Measurements from ENCODE around the gene TFF2. TPM values are rescaled to one million over a fixed set of nuclear protein-coding genes. Genes with fewer than 3 reads are reported as not detected.

The TFF2 gene
- polyA plus RNA-seq, 1 donor (not counting 4 experiments of a cell fraction or from before 2014, with no cell fraction given): not detected

DNA sequence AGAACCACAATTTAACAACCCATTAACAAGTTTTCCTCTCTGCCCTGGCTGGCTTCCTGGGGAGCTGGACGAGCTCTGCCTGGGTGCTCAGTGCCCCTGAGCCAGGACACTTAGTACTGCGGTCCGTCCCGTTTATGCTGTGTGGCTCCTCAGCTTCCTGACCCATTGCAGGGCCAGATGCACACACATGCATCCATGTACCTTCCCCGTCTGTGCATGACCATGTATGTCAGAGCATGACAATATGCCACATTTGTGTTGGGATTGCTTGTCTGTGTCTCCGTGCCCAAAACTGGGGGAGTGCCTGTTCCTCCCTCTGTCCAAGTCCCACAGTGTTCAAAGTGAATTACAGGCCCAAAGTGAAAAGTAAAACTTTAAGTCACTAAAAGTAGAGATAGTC is 25.9 kb downstream of the TFF2 start:
- Histone ChIP-seq H3K27me3 (ENCODE audit: control insufficient read depth, extremely low read depth, insufficient read depth, low read length) (peaks cover 4% of the 10 kb centered on the region), H3K79me2 (ENCODE audit: control insufficient read depth, insufficient read depth, low read length) (no peaks in the 10 kb centered on the region), H3K36me3 (ENCODE audit: control insufficient read depth in 2 of 2, extremely low read depth in 1 of 2, insufficient read depth in 2 of 2, low read length in 2 of 2) (no peaks in the 10 kb centered on the region), H3K27ac (ENCODE audit: control insufficient read depth, insufficient read depth, low read length) (no peak overlapping the region), H3K9ac (ENCODE audit: control insufficient read depth, extremely low read depth, insufficient read depth, low read length) (no peak overlapping the region), H3K4me1 (ENCODE audit: control insufficient read depth, extremely low read depth, insufficient read depth, low read length) (no peaks in the 10 kb centered on the region), H3K4me3 (ENCODE audit: control insufficient read depth in 2 of 3, extremely low read depth in 1 of 3, insufficient read depth in 2 of 3, low read depth in 1 of 3, low read length in 3 of 3) (no peak overlapping the region), H4K20me1 (ENCODE audit: control insufficient read depth, extremely low read depth, insufficient read depth, low read length) (no peaks in the 10 kb centered on the region), H2AFZ (ENCODE audit: control insufficient read depth, low read length) (no peak overlapping the region), H3K4me2 (ENCODE audit: control insufficient read depth, extremely low read depth, insufficient read depth, low read depth, low read length) (no peak overlapping the region), H3K9me3 (ENCODE audit: control insufficient read depth, low read depth, low read length) (no peaks in the 10 kb centered on the region), H3K9me1 (ENCODE audit: control insufficient read depth, extremely low read depth, insufficient read depth, low read length) (no peaks in the 10 kb centered on the region)
- dilution Hi-C loops (cut with MboI; ENCODE audit: extremely low pct_ligation_motif_present, low sequenced_read_pairs): no loop called here
- DNase-seq (ENCODE audit: low read depth, low spot score) (no peak), FAIRE-seq (no peak)
- no peak for TF ChIP-seq EZH2 (IDR thresholded peaks at IDR 0.05; ENCODE audit: low read length)
- TF ChIP-seq, protein P1, sequence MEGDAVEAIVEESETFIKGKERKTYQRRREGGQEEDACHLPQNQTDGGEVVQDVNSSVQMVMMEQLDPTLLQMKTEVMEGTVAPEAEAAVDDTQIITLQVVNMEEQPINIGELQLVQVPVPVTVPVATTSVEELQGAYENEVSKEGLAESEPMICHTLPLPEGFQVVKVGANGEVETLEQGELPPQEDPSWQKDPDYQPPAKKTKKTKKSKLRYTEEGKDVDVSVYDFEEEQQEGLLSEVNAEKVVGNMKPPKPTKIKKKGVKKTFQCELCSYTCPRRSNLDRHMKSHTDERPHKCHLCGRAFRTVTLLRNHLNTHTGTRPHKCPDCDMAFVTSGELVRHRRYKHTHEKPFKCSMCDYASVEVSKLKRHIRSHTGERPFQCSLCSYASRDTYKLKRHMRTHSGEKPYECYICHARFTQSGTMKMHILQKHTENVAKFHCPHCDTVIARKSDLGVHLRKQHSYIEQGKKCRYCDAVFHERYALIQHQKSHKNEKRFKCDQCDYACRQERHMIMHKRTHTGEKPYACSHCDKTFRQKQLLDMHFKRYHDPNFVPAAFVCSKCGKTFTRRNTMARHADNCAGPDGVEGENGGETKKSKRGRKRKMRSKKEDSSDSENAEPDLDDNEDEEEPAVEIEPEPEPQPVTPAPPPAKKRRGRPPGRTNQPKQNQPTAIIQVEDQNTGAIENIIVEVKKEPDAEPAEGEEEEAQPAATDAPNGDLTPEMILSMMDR (optimal IDR thresholded peaks at IDR 0.05 in 1 of 3, IDR thresholded peaks at IDR 0.05 in 1 of 3, conservative IDR thresholded peaks at IDR 0.05 in 1 of 3; ENCODE audit: extremely low read depth in 1 of 3, insufficient read depth in 2 of 3, low read length in 3 of 3): no peak

DNA sequence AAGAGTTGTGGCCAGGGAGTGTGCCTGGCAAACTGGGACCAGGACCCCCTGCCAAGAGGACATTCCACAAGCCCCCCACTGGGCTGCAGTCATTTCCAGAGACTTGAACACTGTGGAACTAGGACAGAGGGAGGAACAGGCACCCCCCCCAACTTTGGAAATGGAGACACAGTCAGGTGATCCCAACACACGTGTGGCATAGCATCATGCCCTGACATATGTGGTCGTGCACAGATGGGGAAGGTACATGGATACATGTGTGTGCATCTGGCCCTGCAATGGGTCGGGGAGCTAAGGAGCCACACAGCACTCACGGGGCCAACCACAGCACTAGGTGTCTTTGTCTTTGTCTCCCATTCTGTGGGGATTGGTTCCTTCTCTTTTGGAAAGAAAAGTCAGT is 28.9 kb downstream of the TFF2 start:
- no peak for TF ChIP-seq EZH2 (IDR thresholded peaks at IDR 0.05; ENCODE audit: low read length)
- TF ChIP-seq, protein P1 (optimal IDR thresholded peaks at IDR 0.05 in 1 of 3, IDR thresholded peaks at IDR 0.05 in 1 of 3, conservative IDR thresholded peaks at IDR 0.05 in 1 of 3; ENCODE audit: extremely low read depth in 1 of 3, insufficient read depth in 2 of 3, low read length in 3 of 3): no peak
- no peak overlapping the region for H2AFZ ChIP-seq (ENCODE audit: control insufficient read depth, low read length)
- DNase-seq (ENCODE audit: low read depth, low spot score) (no peak), FAIRE-seq (no peak)
- H3K4me1 ChIP-seq (ENCODE audit: control insufficient read depth, extremely low read depth, insufficient read depth, low read length): no peaks in the 10 kb centered on the region
- H3K27ac ChIP-seq (ENCODE audit: control insufficient read depth, insufficient read depth, low read length): no peak overlapping the region
- H3K4me2 ChIP-seq (ENCODE audit: control insufficient read depth, extremely low read depth, insufficient read depth, low read depth, low read length): no peak overlapping the region
- no peak overlapping the region for H3K4me3 ChIP-seq (ENCODE audit: control insufficient read depth in 2 of 3, extremely low read depth in 1 of 3, insufficient read depth in 2 of 3, low read depth in 1 of 3, low read length in 3 of 3)
- H3K9me3 ChIP-seq (ENCODE audit: control insufficient read depth, low read depth, low read length): no peaks in the 10 kb centered on the region
- H3K27me3 ChIP-seq (ENCODE audit: control insufficient read depth, extremely low read depth, insufficient read depth, low read length): peaks cover 8% of the 10 kb centered on the region
- no peaks in the 10 kb centered on the region for H3K36me3 ChIP-seq (ENCODE audit: control insufficient read depth in 2 of 2, extremely low read depth in 1 of 2, insufficient read depth in 2 of 2, low read length in 2 of 2)
- no peaks in the 10 kb centered on the region for H3K79me2 ChIP-seq (ENCODE audit: control insufficient read depth, insufficient read depth, low read length)
- no peaks in the 10 kb centered on the region for H4K20me1 ChIP-seq (ENCODE audit: control insufficient read depth, extremely low read depth, insufficient read depth, low read length)
- dilution Hi-C loops (cut with MboI; ENCODE audit: extremely low pct_ligation_motif_present, low sequenced_read_pairs): no loop called here
- no peaks in the 10 kb centered on the region for H3K9me1 ChIP-seq (ENCODE audit: control insufficient read depth, extremely low read depth, insufficient read depth, low read length)
- no peak overlapping the region for H3K9ac ChIP-seq (ENCODE audit: control insufficient read depth, extremely low read depth, insufficient read depth, low read length)

All from keratinocyte (primary cell).